ENCODE results near the gene PPP6C.
"Not testable (repeated sequence)": the region's sequence is repeated elsewhere in the genome, so short reads cannot be mapped to it uniquely, and the experiment has no call there.

The PPP6C gene

DNA sequence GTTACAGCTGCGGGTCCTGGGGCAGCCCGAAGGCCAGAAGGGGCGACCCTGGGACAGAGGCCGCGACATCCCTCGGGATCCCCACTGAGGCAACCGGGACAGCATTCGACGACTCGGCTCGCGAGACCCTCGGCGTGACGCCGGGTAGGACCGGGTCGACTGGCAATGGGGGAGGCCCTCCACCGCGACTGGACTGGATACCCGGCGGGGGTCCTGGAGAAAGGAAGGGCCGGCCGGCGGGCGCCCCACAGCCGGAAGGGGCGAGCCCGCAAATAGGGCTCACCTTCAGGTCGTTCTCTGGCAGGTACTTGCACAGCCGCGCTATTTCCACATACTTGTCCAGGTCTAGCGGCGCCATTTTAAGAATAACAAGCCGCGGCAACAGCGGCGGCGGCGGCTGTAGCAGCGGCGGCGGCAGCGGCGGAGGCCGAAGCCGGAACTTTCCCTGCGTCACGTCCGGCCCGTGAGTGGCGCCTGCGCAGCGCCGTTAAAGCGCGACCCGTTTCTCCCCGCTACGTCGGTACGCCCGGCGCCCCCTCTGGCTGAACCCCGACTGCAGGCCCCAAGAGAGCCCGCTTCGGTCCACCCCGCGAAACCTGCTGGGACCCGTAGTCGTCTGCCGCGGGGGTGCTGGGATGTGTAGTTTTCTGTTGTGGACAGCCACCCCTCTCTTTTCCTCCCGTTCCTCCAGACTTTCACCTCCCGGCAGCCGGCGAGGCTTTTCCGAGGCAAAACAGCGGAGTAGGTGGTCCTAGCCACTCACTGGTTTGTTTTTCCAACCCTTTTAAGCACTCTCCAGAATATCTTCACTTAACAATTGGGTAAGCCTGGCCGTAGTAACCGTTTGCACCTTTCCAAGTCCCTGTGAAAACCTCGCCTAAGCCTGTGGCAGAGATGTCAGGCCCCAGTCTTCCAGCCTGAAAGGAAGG is at the start of gene PPP6C:
TSS of gene PPP6C (minus strand) at position 443 of the 929 bp plus-strand sequence. CDS start at position 358, 85 bp downstream.
- DNase-seq (ENCODE audit: low read depth), result peak; percentile 94

DNA sequence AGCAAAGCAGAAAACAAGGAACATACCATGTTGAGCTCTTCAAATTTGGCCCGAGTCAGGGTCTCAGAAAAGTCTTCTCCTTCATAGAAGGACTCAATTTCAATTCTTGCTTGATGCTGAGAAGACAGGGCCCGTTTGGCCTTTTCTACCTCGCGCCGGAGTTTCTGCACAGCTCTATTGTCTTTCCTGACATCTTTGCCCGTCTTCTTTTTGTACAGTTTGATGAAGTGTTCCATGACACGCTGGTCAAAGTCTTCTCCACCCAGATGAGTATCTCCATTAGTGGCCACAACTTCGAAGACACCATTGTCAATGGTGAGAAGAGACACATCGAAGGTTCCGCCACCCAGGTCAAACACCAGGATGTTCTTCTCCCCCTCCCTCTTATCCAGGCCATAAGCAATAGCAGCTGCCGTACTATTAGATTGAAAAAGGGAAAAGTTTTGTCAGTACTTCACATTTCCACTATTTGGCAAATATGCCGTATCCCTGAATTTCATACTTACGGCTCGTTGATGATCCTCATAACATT is 49.4 kb upstream of the PPP6C start:
- no peak for DNase-seq (ENCODE audit: low read depth)

DNA sequence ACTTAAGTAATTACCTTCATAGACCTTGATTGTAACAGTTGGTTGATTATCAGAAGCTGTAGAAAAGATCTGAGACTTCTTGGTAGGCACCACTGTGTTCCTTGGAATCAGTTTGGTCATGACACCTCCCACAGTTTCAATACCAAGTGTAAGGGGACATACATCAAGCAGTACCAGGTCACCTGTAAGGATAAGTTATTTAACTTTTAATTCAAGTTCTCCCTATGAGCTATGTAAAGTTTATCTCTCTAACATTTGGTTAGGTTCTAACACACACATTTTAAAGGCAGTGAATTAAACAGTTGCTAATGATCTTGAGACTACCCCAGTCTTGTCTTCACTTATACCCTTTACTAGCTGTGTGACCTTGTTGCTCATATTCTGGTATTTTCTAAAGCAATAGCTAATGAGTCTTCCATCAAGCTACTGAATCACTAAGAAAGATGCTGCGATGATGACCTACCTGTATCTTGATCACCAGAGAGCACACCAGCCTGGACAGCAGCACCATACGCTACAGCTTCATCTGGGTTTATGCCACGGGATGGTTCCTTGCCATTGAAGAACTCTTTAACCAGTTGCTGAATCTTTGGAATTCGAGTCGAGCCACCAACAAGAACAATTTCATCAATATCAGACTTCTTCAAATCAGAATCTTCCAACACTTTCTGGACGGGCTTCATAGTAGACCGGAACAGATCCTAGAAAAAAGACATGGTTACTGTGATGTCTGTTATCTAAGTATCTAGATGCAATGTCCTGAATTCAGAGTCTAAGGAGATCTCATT is 48.7 kb upstream of the PPP6C start:
- DNase-seq (ENCODE audit: low read depth), result no peak

DNA sequence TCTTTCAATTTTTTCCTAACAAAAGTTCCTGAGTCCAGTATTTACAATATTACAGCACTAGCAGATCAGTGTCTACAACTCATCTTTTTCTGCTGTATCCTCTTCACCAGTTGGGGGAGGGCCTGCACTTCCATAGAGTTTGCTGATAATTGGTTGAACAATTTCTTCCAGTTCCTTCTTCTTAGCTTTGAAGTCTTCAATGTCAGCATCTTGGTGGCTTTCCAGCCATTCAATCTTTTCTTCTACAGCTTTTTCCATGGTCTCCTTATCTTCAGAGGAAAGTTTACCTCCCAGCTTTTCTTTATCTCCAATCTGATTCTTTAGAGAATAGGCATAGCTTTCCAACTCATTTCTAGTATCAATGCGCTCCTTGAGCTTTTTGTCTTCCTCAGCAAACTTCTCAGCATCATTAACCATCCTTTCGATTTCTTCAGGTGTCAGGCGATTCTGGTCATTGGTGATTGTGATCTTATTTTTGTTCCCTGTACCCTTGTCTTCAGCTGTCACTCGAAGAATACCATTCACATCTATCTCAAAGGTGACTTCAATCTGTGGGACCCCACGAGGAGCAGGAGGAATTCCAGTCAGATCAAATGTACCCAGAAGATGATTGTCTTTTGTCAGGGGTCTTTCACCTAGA is 47.0 kb upstream of the PPP6C start:
- not testable (repeated sequence) for DNase-seq (ENCODE audit: low read depth)

DNA sequence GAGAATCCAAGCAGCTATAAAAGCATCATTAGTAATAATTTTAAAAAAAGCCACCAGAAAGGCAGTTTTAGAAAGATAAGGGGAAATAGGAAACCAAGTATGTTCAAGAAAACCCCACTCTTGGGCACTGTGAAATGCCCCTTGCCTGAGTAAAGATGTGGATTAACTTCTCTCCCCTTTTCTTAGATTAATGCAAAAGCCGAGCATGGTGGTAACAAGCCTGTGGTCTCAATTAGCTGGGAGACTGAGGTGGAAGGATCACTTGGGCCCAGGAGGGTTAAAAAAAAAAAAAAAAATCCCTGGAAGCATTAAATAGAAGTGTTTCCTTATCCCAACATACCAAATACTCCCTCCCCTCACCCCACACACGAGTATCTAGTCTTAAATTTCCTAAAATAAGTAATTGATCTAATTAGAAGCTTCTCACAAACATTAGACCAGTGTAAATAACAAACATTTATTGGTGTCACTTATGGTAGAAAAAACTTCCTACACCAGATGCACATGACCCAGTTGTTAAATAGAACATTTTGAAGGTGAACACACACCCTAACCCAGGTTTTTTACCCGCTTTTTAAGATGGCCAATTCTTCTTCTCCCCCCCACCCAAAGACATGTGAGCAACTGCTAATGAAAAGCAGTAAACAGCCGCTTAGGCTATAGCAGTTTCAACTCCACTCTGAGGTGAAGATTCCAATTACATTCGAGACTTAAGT is 46.4 kb upstream of the PPP6C start:
- DNase-seq (ENCODE audit: low read depth), result no peak

DNA sequence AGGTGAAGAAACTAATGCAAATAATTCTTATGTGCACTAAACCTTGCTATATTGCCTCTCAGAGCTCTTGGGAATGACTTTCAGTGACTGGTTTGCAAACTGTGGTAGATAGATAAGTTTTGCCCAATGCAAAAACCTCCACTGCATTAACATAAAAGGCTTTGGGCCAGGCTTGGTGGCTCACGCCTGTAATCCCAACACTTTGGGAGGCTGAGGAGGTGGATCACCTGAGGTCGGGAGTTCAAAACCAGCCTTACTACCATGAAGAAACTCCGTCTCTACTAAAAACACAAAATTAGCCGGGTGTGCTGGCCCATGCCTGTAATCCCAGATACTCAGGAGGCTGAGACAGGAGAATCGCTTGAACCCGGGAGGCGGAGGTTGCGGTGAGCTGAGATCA is 44.5 kb upstream of the PPP6C start:
- not testable (repeated sequence) for DNase-seq (ENCODE audit: low read depth)

DNA sequence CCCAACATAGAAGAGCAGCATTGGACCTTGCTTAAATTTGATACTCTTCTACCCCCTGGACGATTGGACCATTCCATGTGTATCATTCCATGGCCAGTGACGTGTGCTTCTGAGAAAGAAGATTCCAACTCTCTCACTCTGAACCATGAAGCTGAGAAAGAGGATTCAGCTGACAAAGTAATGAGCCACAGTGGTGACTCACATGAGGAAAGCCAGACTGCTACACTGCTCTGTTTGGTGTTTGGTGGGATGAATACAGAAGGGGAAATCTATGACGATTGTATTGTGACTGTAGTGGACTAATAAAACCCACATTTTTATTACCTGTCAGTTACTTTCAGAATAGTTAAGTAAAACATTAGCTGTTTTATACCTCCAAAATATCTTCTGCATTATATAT is 44.1 kb upstream of the PPP6C start:
- no peak for DNase-seq (ENCODE audit: low read depth)

DNA sequence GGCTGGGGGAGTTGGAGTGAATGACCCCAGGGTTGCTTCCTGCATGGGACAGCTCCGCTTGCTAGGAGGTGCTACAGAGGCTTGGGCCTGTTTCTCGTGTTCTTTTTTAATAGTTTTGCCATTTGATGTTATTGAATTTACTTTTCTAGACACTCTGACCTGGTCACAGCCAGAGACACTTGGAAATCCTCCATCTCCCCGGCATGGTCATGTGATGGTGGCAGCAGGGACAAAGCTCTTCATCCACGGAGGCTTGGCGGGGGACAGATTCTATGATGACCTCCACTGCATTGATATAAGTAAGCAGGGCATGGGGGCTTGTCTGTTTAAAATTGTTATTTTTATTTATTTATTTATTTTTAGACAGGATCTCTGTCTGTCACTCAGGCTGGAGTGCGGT is 38.2 kb upstream of the PPP6C start:
- no peak for DNase-seq (ENCODE audit: low read depth)

DNA sequence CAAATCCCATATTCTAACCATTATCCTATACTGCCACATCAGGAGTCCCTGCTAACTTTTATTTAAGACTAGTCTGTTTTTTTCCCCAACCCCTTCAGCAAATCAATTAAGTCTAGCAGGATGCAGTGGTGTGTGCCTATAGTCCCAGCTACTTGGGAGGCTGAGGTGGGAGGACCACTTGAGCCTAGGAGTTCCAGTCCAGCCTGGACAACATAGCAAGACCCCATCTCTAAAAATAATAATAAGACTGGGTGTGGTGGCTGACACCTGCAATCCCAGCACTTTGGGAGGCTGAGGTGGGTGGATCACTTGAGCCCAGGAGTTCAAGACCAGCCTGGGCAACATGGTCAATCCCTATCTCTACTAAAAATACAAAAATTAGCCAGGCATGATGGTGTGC is 35.3 kb upstream of the PPP6C start:
- DNase-seq (ENCODE audit: low read depth), result not testable (repeated sequence)

DNA sequence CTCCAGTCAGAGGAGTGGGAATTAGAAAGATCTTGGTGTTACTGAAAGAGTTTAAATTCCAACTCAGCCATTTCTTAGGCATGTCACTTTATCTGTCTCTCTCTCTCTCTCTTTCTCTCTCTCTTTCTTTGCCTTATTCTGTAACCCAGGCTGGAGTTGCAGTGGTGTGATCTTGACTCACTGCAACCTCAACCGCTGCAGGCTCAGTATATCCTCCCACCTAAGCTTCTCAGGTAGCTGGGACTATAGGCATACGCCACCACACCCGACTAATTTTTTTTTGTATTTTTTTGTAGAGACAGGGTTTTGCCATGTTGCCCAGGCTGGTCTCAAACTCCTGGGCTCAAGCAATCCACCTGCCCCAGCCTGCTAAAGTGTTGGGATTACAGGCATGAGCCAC is 29.0 kb upstream of the PPP6C start:
- no peak for DNase-seq (ENCODE audit: low read depth)

DNA sequence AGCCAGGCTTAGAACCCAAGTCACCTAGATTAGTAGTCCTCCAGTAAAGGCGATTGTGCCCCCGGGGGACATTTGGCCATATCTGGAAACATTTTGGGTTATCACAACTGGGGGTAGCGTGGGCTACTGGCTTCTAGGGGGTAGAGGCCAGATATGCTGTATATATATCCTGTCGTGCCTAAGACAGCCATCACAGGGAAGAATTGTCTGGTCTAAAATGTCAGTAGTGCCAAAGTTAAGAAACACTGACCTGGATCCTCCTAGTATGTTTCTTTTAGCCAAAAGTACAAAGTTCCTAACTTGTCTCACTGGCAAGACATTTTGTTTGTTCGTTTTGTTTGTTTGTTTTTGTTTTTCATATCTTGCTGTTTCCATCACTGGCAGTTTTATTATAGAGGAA is 24.6 kb upstream of the PPP6C start:
- no peak for DNase-seq (ENCODE audit: low read depth)

DNA sequence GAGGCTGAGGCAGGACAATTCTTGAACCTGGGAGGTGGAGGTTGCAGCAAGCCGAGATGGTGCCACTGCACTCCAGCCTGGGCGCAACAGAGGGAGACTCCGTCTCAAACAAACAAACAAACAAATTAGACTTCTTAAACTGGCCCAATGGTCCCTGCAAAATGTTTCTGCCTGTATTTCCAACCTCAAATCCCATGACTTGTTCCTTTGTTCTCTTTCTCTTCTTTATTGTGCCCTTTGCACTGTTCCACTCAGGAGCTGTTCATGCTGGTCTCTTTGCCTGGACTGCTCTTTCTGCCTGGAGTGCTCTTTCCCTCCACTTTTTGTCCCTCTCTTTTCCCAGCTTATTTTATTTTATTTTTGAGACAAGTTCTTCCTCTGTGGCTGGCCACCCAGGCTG is 14.9 kb upstream of the PPP6C start:
- DNase-seq (ENCODE audit: low read depth), result no peak

DNA sequence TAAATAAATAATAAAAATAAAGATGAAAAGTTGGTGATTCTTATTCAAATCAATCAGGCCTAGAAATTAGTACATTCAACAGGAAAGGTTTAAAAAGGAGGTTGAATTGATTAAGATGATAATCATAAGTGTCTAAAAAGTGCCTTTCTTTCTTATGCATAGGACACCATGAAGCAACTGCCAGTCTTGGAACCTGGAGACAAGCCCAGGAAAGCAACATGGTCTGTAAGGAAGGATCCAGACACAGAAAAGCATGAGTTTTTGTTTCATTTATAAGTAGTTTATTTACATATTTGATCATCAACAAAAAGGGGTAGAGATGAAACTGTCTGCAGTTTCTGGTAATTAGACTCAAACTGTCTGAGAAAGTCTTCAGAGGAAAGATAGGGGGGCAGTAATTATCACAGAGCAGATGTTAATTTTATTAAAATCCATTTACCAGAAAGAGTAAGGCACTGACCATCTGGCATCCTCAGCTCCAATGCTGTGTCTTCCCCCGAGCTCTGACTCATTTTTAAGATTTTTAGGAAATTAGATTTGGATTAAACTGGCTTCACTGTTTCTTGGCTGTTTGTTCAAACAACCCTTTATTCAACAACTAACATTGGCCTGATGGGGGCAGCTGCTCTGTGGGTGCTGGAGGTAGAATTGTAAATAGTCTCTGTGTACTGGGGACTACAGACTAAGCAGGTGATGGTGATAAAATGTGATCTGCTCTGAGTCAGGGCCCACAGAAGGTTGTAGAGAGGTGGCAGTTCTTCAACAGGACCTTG is 13.4 kb upstream of the PPP6C start:
- DNase-seq (ENCODE audit: low read depth), result no peak

DNA sequence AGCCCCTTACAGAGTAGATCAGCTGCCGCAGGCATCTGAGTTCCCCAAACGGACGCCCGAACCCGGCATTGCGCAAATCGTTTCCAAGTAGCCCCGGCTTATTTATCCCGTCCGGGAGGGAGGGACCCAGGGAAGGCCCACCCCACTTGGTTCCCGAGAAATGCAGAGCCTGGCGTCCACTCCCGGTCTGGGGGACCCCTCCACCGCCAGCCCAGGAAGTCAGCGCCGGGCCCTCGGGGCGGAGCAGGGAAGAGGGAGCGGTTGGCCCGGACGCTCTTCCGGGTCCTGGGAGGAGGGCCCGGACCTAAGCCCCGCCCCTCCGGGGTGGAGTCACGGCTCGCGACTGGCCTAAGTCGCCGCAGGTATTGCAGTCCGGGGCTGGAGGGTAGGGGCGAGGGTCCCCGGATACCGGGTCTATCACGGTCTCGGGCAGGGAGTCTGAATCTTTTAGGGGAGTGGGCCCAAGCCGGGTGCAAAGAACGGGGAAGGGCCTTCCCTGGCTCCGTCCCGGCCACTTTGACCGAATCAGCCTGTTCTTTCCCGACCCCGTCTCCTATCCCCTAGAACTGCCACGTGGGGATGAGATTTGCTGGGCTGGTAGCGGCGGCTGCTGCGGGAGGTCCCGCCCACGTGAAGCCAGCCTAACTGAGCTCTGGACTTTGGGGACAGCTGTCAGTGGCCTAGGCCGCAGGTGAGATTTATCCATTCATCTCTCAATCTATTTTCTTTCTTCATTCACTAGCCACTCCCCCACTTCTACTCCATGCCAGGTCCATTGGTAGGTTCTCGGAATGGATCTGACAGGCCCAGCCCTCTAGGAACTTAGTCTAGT is 10.8 kb upstream of the PPP6C start, which contains the start of gene RABEPK:
TSS of gene RABEPK (plus strand) at position 327 of the 832 bp plus-strand sequence. CDS start 2,472 bp downstream, outside the sequence.
- DNase-seq (ENCODE audit: low read depth), result peak; percentile 83

DNA sequence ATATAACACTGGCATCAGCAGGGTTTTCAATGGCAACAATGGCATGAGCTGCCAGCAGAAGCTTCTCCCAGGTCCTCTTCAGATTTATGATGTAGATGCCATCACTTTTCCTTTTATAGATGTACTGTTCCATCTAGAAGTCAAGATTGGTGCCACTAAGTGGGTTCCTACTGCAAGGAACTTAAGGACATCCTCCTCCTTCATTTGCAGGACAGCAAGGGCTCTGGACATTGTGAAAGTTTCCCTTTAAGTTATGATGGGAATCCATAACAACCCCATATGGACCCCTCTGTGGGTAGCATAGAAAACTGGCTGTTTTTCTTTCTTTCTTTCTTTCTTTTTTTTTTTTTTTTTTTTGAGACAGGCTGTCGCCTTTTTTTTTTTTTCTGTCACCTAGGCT is 6.0 kb upstream of the PPP6C start:
- DNase-seq (ENCODE audit: low read depth), result not testable (repeated sequence)

DNA sequence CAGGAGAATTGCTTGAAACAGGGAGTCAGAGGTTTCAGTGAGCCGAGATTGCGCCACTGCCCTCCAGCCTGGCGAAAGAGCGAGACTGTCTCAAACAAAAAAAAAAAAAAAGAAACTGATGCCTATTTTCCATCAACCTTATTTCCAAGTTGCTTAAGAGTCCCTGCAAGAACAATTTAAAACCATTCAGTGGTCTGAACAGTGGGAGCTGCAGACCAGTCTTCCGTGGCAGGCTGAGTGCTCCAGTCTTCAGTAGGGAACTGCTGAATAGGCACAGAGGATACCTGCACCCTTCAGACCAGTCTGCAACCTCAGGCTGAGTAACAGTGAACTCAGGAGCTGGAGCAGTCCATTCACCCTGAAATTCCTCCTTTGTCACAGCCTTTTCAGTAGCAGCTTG is 4.9 kb upstream of the PPP6C start:
- DNase-seq (ENCODE audit: low read depth), result not testable (repeated sequence)

DNA sequence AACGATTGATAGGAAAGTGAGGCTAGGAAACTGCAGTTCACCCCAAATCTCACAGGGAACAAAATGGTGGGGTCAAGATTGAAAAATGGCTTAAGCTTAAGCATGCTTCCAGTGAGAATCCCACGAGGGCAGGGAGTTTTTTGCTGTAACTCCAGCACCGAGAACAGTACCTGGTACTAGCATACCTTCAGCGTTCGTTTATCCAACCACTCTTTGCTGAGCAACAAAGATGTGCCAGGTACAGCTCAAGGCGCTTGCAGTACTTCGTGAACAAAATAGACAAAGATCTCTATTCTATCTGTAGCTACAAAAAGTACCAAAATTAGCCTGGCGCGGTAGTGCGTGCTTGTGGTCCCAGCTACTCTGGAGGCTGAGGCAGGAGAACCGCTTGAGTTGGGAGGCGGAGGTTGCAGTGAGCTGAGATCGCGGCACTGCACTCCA is 778 bp upstream of the PPP6C start:
- peak; percentile 5 for DNase-seq (ENCODE audit: low read depth)

DNA sequence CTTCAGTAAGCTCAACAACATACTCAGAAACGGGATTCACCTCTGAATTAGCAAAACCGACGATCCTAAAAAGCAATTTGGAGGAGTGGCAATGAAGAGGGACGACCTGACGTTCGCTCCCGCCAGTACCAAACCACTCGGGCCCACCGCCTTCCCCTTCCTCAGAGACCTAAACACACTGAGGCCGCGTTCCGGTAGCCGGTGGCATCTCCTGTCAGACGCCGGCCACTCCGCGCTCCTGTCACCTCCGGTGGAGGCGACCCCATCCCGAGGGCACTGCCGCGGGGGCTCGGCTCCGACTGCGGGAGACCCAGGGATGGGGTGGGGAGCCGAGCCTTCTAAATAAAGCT is 617 bp downstream of the PPP6C start:
- peak; percentile 25 for DNase-seq (ENCODE audit: low read depth)

DNA sequence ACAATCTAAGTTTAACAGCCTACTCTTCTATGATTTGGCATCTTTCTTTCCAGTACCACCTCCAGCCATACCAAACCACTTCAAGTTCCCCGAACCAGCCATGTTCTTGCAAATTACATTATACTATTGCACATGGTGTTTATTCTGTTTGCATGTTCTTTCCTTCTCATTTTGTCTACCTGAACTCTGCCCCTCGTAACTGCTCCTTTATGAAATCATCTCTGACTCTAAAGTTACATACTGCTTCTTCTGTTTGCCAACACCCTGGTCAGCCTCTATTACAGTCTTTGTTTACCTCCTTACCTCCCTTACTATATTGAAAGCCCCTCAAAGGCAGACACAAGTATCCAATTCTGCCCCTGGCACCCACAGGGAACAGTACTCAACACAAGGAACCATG is 6.0 kb downstream of the PPP6C start:
- no peak for DNase-seq (ENCODE audit: low read depth)

DNA sequence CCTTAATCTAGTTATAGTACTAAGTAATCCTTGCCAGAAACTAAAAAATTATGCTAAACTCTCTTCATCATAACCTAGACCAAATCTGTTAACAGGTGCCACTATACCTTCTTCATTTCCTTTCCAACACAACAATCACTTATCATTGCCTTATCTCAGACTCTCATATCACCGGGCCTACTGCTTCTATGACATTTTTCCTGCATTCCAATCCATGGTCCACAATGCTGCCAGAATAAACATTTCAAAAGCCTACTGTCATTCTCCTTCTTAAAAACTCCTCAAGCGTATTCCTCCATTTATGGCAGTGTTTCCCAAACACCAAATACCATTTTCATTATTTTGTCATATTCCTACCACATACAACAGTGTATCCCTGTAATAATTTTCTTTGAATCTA is 6.5 kb downstream of the PPP6C start:
- DNase-seq (ENCODE audit: low read depth), result no peak

Measured in activated T-helper 1 cell treated with Interleukin-2 at 50 U/mL for 16 hours (primary cell).